NT2/D1 (cell line): ENCODE results near the gene ZMYND12.

ENCODE experiments used
- SUZ12 ChIP-seq: IDR thresholded peaks from 2 replicates; pipeline ENCODE4 v1.6.1; 2011; ENCODE audit not compliant: insufficient read length, insufficient read depth; ENCODE audit errors: extremely low read depth
- YY1 ChIP-seq: IDR thresholded peaks from 2 replicates; pipeline ENCODE4 v1.6.1; 2011; ENCODE audit not compliant: insufficient read length, insufficient read depth

GRCh38 chr1:42432714-42433113, 23.1 kb downstream of the ZMYND12 start:
- TF ChIP-seq YY1 (no peak), SUZ12 (no peak)
